Neural cell (in vitro differentiated cells): Measurements from ENCODE around the gene CACNA1B. TPM values are rescaled to one million over a fixed set of nuclear protein-coding genes. Genes with fewer than 3 reads are reported as not detected.

Experiments used
- H2AFZ ChIP-seq: fragments of 200-600, 300-800 bp; sonication (generic), shearing (Covaris generic); 2 replicates; pipeline ENCODE4 v1.6.0; 2014; ENCODE audit warnings: low read depth, mild to moderate bottlenecking, antibody characterized with exemption, low read length, moderate library complexity
- H3F3A ChIP-seq: fragments of 200-600 bp; shearing (Covaris generic); 2 replicates; pipeline ENCODE4 v1.6.1; 2016; ENCODE audit warnings: mild to moderate bottlenecking, moderate library complexity, mixed read lengths, antibody characterized with exemption, low read length; ENCODE audit not compliant: insufficient read depth, poor library complexity, severe bottlenecking
- H3K27ac ChIP-seq: fragments of 200-600, 300-800 bp; sonication (generic), shearing (Covaris generic); 2 replicates; pipeline ENCODE4 v1.5.1; 2014; ENCODE audit warnings: mild to moderate bottlenecking, low read length, moderate library complexity
- H3K27me3 ChIP-seq: fragments of 300-800, 200-600 bp; sonication (generic), shearing (Covaris generic); 2 replicates; pipeline ENCODE4 v1.6.0; 2014; ENCODE audit warnings: mild to moderate bottlenecking, low read depth, low read length, moderate library complexity; ENCODE audit not compliant: insufficient read depth
- H3K36me3 ChIP-seq: fragments of 300-800, 200-600 bp; sonication (generic), shearing (Covaris generic); 2 replicates; pipeline ENCODE4 v1.5.1; 2014; ENCODE audit warnings: mild to moderate bottlenecking, antibody characterized with exemption, low read length, moderate library complexity; ENCODE audit not compliant: insufficient read depth
- H3K4me2 ChIP-seq: fragments of 300-800, 200-600 bp; sonication (generic), shearing (Covaris generic); 2 replicates; pipeline ENCODE4 v1.6.0; 2014; ENCODE audit warnings: mild to moderate bottlenecking, low read length
- H3K4me3 ChIP-seq: fragments of 300-800, 200-600 bp; sonication (generic), shearing (Covaris generic); 2 replicates; pipeline ENCODE4 v1.5.1; 2014; ENCODE audit warnings: mild to moderate bottlenecking, low read length, moderate library complexity
- H3K79me2 ChIP-seq: fragments of 200-600 bp; shearing (Covaris generic); replicated peaks from 2 replicates; pipeline ENCODE4 v1.6.0; 2014; ENCODE audit warnings: mild to moderate bottlenecking, low read length, moderate library complexity; ENCODE audit not compliant: insufficient read depth
- H3K9ac ChIP-seq: fragments of 300-800, 200-600 bp; sonication (generic), shearing (Covaris generic); 2 replicates; pipeline ENCODE4 v1.6.1; 2016; ENCODE audit warnings: mild to moderate bottlenecking, low read length, mixed read lengths
- H3K9me2 ChIP-seq: fragments of 200-600 bp; shearing (Covaris generic); 2 replicates; pipeline ENCODE4 v1.6.1; 2016; ENCODE audit warnings: mild to moderate bottlenecking, low read length, mixed read lengths; ENCODE audit not compliant: insufficient read depth
- H3K9me3 ChIP-seq: fragments of 200-600, 300-800 bp; sonication (generic), shearing (Covaris generic); 2 replicates; pipeline ENCODE4 v1.6.1; 2016; ENCODE audit warnings: mild to moderate bottlenecking, mixed run types, low read length, moderate library complexity, mixed read lengths
- H4K20me1 ChIP-seq: fragments of 200-600 bp; shearing (Covaris generic); 2 replicates; pipeline ENCODE4 v1.6.1; 2016; ENCODE audit warnings: mild to moderate bottlenecking, mixed run types; ENCODE audit not compliant: insufficient read depth
- CTCF ChIP-seq: fragments of 450-650 bp; IDR thresholded peaks from 2 replicates; pipeline ENCODE4 v1.5.1; 2014; ENCODE audit warnings: antibody characterized with exemption, mild to moderate bottlenecking, moderate library complexity; ENCODE audit not compliant: poor library complexity, severe bottlenecking
- EP300 ChIP-seq: fragments of 450-650 bp; conservative IDR thresholded peaks from 2 replicates; pipeline ENCODE4 v1.6.1; 2014; ENCODE audit warnings: antibody characterized with exemption, mild to moderate bottlenecking, moderate library complexity; ENCODE audit not compliant: poor library complexity, severe bottlenecking
- EZH2 ChIP-seq: fragments of 200-600, 300-800 bp; shearing (Covaris generic), sonication (generic); IDR thresholded peaks from 2 replicates; pipeline ENCODE4 v1.6.1; 2014; ENCODE audit warnings: antibody characterized with exemption, low read length, borderline replicate concordance, mild to moderate bottlenecking; ENCODE audit not compliant: insufficient read depth, poor library complexity, severe bottlenecking
- MXI1 ChIP-seq: fragments of 450-650 bp; conservative IDR thresholded peaks from 2 replicates; pipeline ENCODE4 v1.6.1; 2014; ENCODE audit warnings: antibody characterized with exemption, mild to moderate bottlenecking; ENCODE audit not compliant: poor library complexity, severe bottlenecking
- POLR2AphosphoS5 ChIP-seq: IDR thresholded peaks from 2 replicates; pipeline ENCODE4 v1.6.1; 2012
- RAD21 ChIP-seq: fragments of 450-650 bp; conservative IDR thresholded peaks from 2 replicates; pipeline ENCODE4 v1.6.1; 2014; ENCODE audit warnings: antibody characterized with exemption, mild to moderate bottlenecking, moderate library complexity
- REST ChIP-seq: IDR thresholded peaks from 2 replicates; pipeline ENCODE4 v1.6.1; 2012; ENCODE audit warnings: borderline replicate concordance
- SMC3 ChIP-seq: fragments of 450-650 bp; conservative IDR thresholded peaks from 2 replicates; pipeline ENCODE4 v1.6.1; 2014; ENCODE audit warnings: antibody characterized with exemption, mild to moderate bottlenecking, moderate library complexity; ENCODE audit not compliant: poor library complexity
- TAF1 ChIP-seq: IDR thresholded peaks from 2 replicates; pipeline ENCODE4 v1.6.1; 2012; ENCODE audit warnings: low read depth
- polyA plus RNA-seq: library from polyadenylated mRNA; depleted of rRNA; stranded (reverse); fragments of >200 nt; gene quantifications from 2 replicates; pipeline ENCODE4 v1.2.3, GENCODE V29; 2014

Gene CACNA1B
- polyA plus RNA-seq, 1 donor from 2014 or later, result 5.8 TPM

GRCh38 chr9:137956688-137957385 lies 79.3 kb downstream of the CACNA1B start:
- Histone ChIP-seq H2AFZ (no peak overlapping the region), H3K4me3 (no peak overlapping the region), H3K27ac (no peak overlapping the region), H3K79me2 (no peaks in the 10 kb centered on the region), H3K4me2 (no peak overlapping the region), H3F3A (no peaks in the 10 kb centered on the region), H4K20me1 (no peaks in the 10 kb centered on the region), H3K27me3 (no peaks in the 10 kb centered on the region), H3K9me2 (no peaks in the 10 kb centered on the region), H3K36me3 (no peaks in the 10 kb centered on the region), H3K9ac (no peak overlapping the region), H3K9me3 (no peaks in the 10 kb centered on the region)
- TF ChIP-seq RAD21 (no peak), CTCF (no peak), EP300 (no peak), REST (no peak), TAF1 (no peak), EZH2 (no peak), POLR2AphosphoS5 (no peak), MXI1 (no peak), SMC3 (no peak)

GRCh38 chr9:137959641-137960411 lies 82.2 kb downstream of the CACNA1B start:
- Histone ChIP-seq H3K9me3 (no peaks in the 10 kb centered on the region), H4K20me1 (no peaks in the 10 kb centered on the region), H3K9ac (no peak overlapping the region), H3K4me2 (no peak overlapping the region), H3F3A (no peaks in the 10 kb centered on the region), H3K36me3 (no peaks in the 10 kb centered on the region), H3K79me2 (no peaks in the 10 kb centered on the region), H3K9me2 (no peaks in the 10 kb centered on the region), H2AFZ (no peak overlapping the region), H3K27ac (no peak overlapping the region), H3K27me3 (no peaks in the 10 kb centered on the region), H3K4me3 (no peak overlapping the region)
- TF ChIP-seq POLR2AphosphoS5 (no peak), SMC3 (no peak), EZH2 (no peak), MXI1 (no peak), CTCF (no peak), EP300 (no peak), REST (no peak), RAD21 (no peak), TAF1 (no peak)
